ENCODE data around the gene FAT1. TPM values are rescaled to one million over a fixed set of nuclear protein-coding genes. Genes with fewer than 3 reads are reported as not detected.
A peak's percentile ranks its signal among the peaks of the same experiment; 100 is the strongest.

FAT1 gene
- total and polyA plus RNA-seq, 4 donors: 110 to 217 (median 171) TPM

DNA sequence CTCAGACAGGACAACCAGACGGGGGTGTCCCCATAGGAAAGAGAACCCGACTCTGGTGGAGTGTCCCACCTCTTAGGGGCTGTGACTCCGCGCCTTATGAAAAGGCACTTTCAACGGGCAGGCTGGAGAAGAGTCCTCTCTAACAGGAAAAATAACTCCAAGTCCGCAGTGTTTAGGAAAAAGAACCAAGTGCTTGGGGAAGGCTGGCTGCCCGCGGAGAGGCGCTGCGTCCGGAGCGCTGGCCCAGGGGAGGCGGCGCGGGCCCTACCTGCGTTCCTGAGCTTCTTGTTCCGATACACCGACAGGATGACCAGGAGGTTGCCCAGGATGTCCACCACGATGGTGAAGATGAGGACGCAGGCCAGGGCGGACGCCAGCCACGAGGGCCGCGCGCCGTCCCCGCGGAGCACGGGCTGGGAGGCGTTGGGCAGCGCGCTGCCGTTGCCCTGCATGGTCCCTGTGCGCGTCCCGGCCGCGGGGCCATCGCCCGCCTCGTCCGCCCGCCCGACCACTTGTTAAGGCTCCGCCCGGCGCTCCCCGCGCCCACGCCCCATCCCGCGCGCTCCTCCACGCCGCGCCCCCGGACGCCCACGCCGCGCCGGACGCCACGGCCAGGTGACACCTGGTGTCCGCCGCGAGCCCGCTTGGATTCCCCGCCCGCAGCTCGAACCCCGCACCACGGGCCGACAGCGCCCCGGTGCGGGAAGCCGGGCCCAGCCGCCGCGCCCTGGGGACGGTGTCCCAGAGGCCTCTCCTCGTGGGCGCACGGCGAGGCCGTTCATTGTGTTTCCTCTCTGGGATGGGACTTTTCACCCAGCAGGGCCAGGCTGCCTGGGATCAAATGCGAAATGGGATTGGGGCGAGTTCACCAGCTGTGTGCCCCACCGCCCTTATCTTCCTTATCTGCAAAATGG is 168.5 kb downstream of the FAT1 start, which contains the start of gene MTNR1A:
Gene MTNR1A (minus strand): TSS at position 654 of the 914 bp plus-strand sequence. CDS start 202 bp downstream, at position 452.
- H3K9me3 ChIP-seq (ENCODE audit: control insufficient read depth, insufficient read depth, low read length): peaks cover under 1% of the 10 kb centered on the region
- H3K4me3 ChIP-seq (ENCODE audit: low read depth, low read length): peak within 1 kb of the TSS; percentile 56
- under 1% methylated on average over 88 of the region's 91 CpGs for WGBS (ENCODE audit: insufficient coverage)
- peaks cover 9% of the 10 kb centered on the region for H3K4me1 ChIP-seq (ENCODE audit: control insufficient read depth, insufficient read depth, low read length)
- no peaks in the 10 kb centered on the region for H3K36me3 ChIP-seq (ENCODE audit: control insufficient read depth, insufficient read depth, low read length)
- H3K27ac ChIP-seq (ENCODE audit: low read depth, low read length): peak within 1 kb of the TSS; percentile 33
- DNase-seq (ENCODE audit: low read depth in 4 of 6, low spot score in 6 of 6): peak in 2 of 6 donors; percentile 33 to 41
- peaks cover 20% of the 10 kb centered on the region for H3K27me3 ChIP-seq (ENCODE audit: control insufficient read depth, insufficient read depth, low read length)

- Histone ChIP-seq H3K4me3 (ENCODE audit: low read depth, low read length) (peak overlapping the region; percentile 56), H3K36me3 (ENCODE audit: control insufficient read depth, insufficient read depth, low read length) (no peaks in the 10 kb centered on the region), H3K4me1 (ENCODE audit: control insufficient read depth, insufficient read depth, low read length) (peaks cover 9% of the 10 kb centered on the region), H3K27me3 (ENCODE audit: control insufficient read depth, insufficient read depth, low read length) (peaks cover 20% of the 10 kb centered on the region), H3K9me3 (ENCODE audit: control insufficient read depth, insufficient read depth, low read length) (no peaks in the 10 kb centered on the region), H3K27ac (ENCODE audit: low read depth, low read length) (peak overlapping the region; percentile 33)
- peak in 1 of 6 donors; percentile 64 for DNase-seq (ENCODE audit: low read depth in 4 of 6, low spot score in 6 of 6)
- 9% methylated on average over 9 of the region's 12 CpGs for WGBS (ENCODE audit: insufficient coverage)
Measured at GRCh38 chr4:186554539-186554913, 169.1 kb downstream of the FAT1 start.

DNA sequence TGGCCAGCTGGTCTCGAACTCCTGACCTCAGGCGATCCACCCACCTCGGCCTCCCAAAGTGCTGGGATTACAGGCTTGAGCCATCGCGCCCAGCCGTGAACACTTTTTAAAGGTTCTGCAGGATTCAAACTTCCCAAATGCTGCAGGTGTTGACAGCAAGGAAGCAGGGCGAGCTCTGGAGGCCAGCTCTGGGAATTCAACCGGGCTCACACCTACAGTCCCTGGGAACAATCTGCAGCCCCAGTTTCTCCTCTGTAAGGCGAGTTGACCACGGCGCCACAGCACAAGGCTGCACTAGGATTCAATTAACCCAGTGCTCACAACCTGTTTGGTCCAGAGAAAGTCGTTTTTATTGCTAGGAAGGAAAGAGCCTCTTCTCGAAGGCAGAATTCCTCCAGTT is 169.9 kb downstream of the FAT1 start:
- WGBS (ENCODE audit: insufficient coverage): 77% methylated on average over 12 of the region's 13 CpGs
- Histone ChIP-seq H3K27me3 (ENCODE audit: control insufficient read depth, insufficient read depth, low read length) (peaks cover 20% of the 10 kb centered on the region), H3K27ac (ENCODE audit: low read depth, low read length) (no peak overlapping the region), H3K4me1 (ENCODE audit: control insufficient read depth, insufficient read depth, low read length) (peaks cover 9% of the 10 kb centered on the region), H3K4me3 (ENCODE audit: low read depth, low read length) (no peak overlapping the region), H3K9me3 (ENCODE audit: control insufficient read depth, insufficient read depth, low read length) (no peaks in the 10 kb centered on the region), H3K36me3 (ENCODE audit: control insufficient read depth, insufficient read depth, low read length) (no peaks in the 10 kb centered on the region)
- DNase-seq (ENCODE audit: low read depth in 4 of 6, low spot score in 6 of 6): no peak

DNA sequence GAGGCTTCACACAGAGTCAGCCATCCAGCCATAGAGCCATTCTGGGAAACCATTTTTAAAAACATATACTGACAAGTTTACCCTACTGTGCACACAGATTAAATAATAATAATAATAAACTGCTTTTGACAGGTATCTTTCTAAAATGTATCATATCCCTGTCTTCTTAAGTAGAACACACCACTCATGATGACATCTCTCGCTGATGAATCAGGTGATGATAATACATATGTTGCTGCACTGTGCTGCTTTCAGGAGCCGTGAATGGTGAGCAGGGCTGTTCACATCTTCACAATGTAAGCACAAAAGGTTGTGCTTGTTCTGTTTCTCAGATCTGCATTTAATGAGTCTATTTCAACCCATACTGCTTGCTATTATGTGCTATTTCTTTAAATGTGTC is 171.8 kb downstream of the FAT1 start:
- WGBS (ENCODE audit: insufficient coverage): no CpG with 5 or more reads among the region's 2 CpGs
- peaks cover 9% of the 10 kb centered on the region for H3K4me1 ChIP-seq (ENCODE audit: control insufficient read depth, insufficient read depth, low read length)
- H3K9me3 ChIP-seq (ENCODE audit: control insufficient read depth, insufficient read depth, low read length): no peaks in the 10 kb centered on the region
- H3K36me3 ChIP-seq (ENCODE audit: control insufficient read depth, insufficient read depth, low read length): no peaks in the 10 kb centered on the region
- no peak overlapping the region for H3K4me3 ChIP-seq (ENCODE audit: low read depth, low read length)
- peaks cover 20% of the 10 kb centered on the region for H3K27me3 ChIP-seq (ENCODE audit: control insufficient read depth, insufficient read depth, low read length)
- no peak for DNase-seq (ENCODE audit: low read depth in 4 of 6, low spot score in 6 of 6)
- H3K27ac ChIP-seq (ENCODE audit: low read depth, low read length): no peak overlapping the region

DNA sequence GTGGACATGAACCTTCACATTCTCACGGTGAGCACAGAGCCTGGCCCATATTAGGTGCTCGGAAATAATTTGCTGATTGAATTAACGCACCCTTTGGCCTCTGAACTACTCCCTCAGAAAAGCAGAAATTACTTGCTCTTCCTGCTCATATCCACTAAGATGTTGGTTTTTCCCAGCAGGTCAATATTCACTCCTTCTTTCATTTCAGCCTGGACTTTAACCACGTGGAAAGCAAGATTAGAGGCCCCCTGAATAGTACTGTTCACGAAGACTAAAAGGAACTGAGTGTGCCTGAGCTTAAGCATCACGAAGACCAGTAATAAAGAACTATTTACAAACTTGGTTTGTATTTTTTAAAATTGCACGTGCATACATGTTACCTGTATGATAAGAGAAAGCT is 178.2 kb downstream of the FAT1 start:
- 95% methylated on average over 4 of the region's 7 CpGs for WGBS (ENCODE audit: insufficient coverage)
- H3K4me1 ChIP-seq (ENCODE audit: control insufficient read depth, insufficient read depth, low read length): no peaks in the 10 kb centered on the region
- no peak overlapping the region for H3K4me3 ChIP-seq (ENCODE audit: low read depth, low read length)
- H3K27me3 ChIP-seq (ENCODE audit: control insufficient read depth, insufficient read depth, low read length): no peaks in the 10 kb centered on the region
- H3K27ac ChIP-seq (ENCODE audit: low read depth, low read length): no peak overlapping the region
- peaks cover 2% of the 10 kb centered on the region for H3K9me3 ChIP-seq (ENCODE audit: control insufficient read depth, insufficient read depth, low read length)
- DNase-seq (ENCODE audit: low read depth in 4 of 6, low spot score in 6 of 6): no peak
- H3K36me3 ChIP-seq (ENCODE audit: control insufficient read depth, insufficient read depth, low read length): no peaks in the 10 kb centered on the region

- Histone ChIP-seq H3K27me3 (ENCODE audit: control insufficient read depth, insufficient read depth, low read length) (no peaks in the 10 kb centered on the region), H3K9me3 (ENCODE audit: control insufficient read depth, insufficient read depth, low read length) (peaks cover 2% of the 10 kb centered on the region), H3K27ac (ENCODE audit: low read depth, low read length) (no peak overlapping the region), H3K36me3 (ENCODE audit: control insufficient read depth, insufficient read depth, low read length) (no peaks in the 10 kb centered on the region), H3K4me3 (ENCODE audit: low read depth, low read length) (no peak overlapping the region), H3K4me1 (ENCODE audit: control insufficient read depth, insufficient read depth, low read length) (no peaks in the 10 kb centered on the region)
- DNase-seq (ENCODE audit: low read depth in 4 of 6, low spot score in 6 of 6): no peak
- WGBS (ENCODE audit: insufficient coverage): no CpG with 5 or more reads among the region's 2 CpGs
Measured at GRCh38 chr4:186543206-186543605, 180.4 kb downstream of the FAT1 start.

GRCh38 chr4:186541801-186542200 is 181.9 kb downstream of the FAT1 start:
- WGBS (ENCODE audit: insufficient coverage): 91% methylated on average over 3 of the region's 4 CpGs
- DNase-seq (ENCODE audit: low read depth in 4 of 6, low spot score in 6 of 6): no peak

GRCh38 chr4:186537843-186538521 is 185.7 kb downstream of the FAT1 start:
- DNase-seq (ENCODE audit: low read depth in 4 of 6, low spot score in 6 of 6): no peak
- WGBS (ENCODE audit: insufficient coverage): 75% methylated on average over 17 of the region's 19 CpGs
- Histone ChIP-seq H3K27me3 (ENCODE audit: control insufficient read depth, insufficient read depth, low read length) (no peaks in the 10 kb centered on the region), H3K4me3 (ENCODE audit: low read depth, low read length) (no peak overlapping the region), H3K27ac (ENCODE audit: low read depth, low read length) (no peak overlapping the region), H3K9me3 (ENCODE audit: control insufficient read depth, insufficient read depth, low read length) (no peaks in the 10 kb centered on the region), H3K4me1 (ENCODE audit: control insufficient read depth, insufficient read depth, low read length) (no peaks in the 10 kb centered on the region), H3K36me3 (ENCODE audit: control insufficient read depth, insufficient read depth, low read length) (no peaks in the 10 kb centered on the region)

More at GRCh38 chr4:186541801-186542200, 181.9 kb downstream of the FAT1 start:
- no peak overlapping the region for H3K4me3 ChIP-seq (ENCODE audit: low read depth, low read length)
- H3K27ac ChIP-seq (ENCODE audit: low read depth, low read length): no peak overlapping the region
- H3K9me3 ChIP-seq (ENCODE audit: control insufficient read depth, insufficient read depth, low read length): peaks cover 2% of the 10 kb centered on the region
- H3K36me3 ChIP-seq (ENCODE audit: control insufficient read depth, insufficient read depth, low read length): no peaks in the 10 kb centered on the region
- H3K4me1 ChIP-seq (ENCODE audit: control insufficient read depth, insufficient read depth, low read length): no peaks in the 10 kb centered on the region
- H3K27me3 ChIP-seq (ENCODE audit: control insufficient read depth, insufficient read depth, low read length): no peaks in the 10 kb centered on the region
